AG04450 (cell line): ENCODE data around the gene SMIM41. TPM values are rescaled to one million over a fixed set of nuclear protein-coding genes. Genes with fewer than 3 reads are reported as not detected.

ENCODE experiments used
- CTCF ChIA-PET: fragments of 300-600, 350-600 bp; formaldehyde crosslinking; extraction: SDS; loops from one replicate; lab custom pipeline; 2022; ENCODE audit warnings: antibody characterized with exemption, inconsistent platforms; lab: Charles Lee
- POLR2A ChIA-PET: fragments of 350-600 bp; formaldehyde crosslinking; extraction: SDS; loops from one replicate; lab custom pipeline; 2021; ENCODE audit warnings: antibody characterized with exemption, inconsistent platforms; lab: Yijun Ruan, JAX
- DNase-seq: peaks from one replicate; pipeline ENCODE4 v3.0.0-alpha.2; 2011; ENCODE audit warnings: low read depth, low spot score
- H3K27ac ChIP-seq: one replicate; pipeline ENCODE4 v1.5.1; 2012; ENCODE audit warnings: low read depth, low read length, control low read depth
- H3K27me3 ChIP-seq: one replicate; pipeline ENCODE4 v1.6.0; 2012; ENCODE audit warnings: low read length; ENCODE audit not compliant: control insufficient read depth, insufficient read depth
- H3K4me3 ChIP-seq: 2 replicates; pipeline ENCODE4 v1.5.1; 2011; ENCODE audit warnings: mild to moderate bottlenecking, low read depth, low read length, control low read depth
- H3K9me3 ChIP-seq: 2 replicates; pipeline ENCODE4 v1.5.1; 2012; ENCODE audit warnings: low read length; ENCODE audit not compliant: control insufficient read depth, insufficient read depth
- CTCF ChIP-seq: IDR thresholded peaks from 2 replicates; pipeline ENCODE4 v1.5.1; 2011; ENCODE audit warnings: low read depth, low read length, control low read depth, inconsistent platforms
- polyA plus RNA-seq: library from polyadenylated mRNA; depleted of rRNA; stranded (reverse); fragments of >200 nt; gene quantifications from 2 replicates; pipeline ENCODE4 v1.2.3, GENCODE V29; 2011

Gene SMIM41
- polyA plus RNA-seq, 1 experiment, result not detected

GRCh38 chr12:52059582-52060497 is 19.7 kb upstream of the SMIM41 start:
- Histone ChIP-seq H3K9me3 (no peaks in the 10 kb centered on the region), H3K27me3 (no peaks in the 10 kb centered on the region), H3K27ac (no peak overlapping the region), H3K4me3 (no peak overlapping the region)
- no peak for DNase-seq
- CTCF ChIA-PET, result interaction anchor here (0.7 to 3.2 kb wide), 5 partner anchors 9 to 37 kb away, joined by 3 to 17 read pairs (median 4); no protein-coding TSS in a partner anchor
- no peak for TF ChIP-seq CTCF
- POLR2A ChIA-PET, result interaction anchor here (1.6 to 3.8 kb wide), 2 partner anchors 9 to 10 kb away, joined by 3 to 24 read pairs; partner anchors contain the start of genes ATG101 and NR4A1

GRCh38 chr12:52060498-52061177 is 18.9 kb upstream of the SMIM41 start:
- POLR2A ChIA-PET, result interaction anchor here (1.6 to 3.8 kb wide), 2 partner anchors 9 to 10 kb away, joined by 3 to 24 read pairs; partner anchors contain the start of genes ATG101 and NR4A1
- CTCF ChIA-PET, result interaction anchor here (1.5 to 31.7 kb wide), 4 partner anchors 8 to 37 kb away, joined by 4 to 624 read pairs (median 16); no protein-coding TSS in a partner anchor
- Histone ChIP-seq H3K9me3 (no peaks in the 10 kb centered on the region), H3K27ac (no peak overlapping the region), H3K27me3 (no peaks in the 10 kb centered on the region), H3K4me3 (no peak overlapping the region)
- TF ChIP-seq CTCF, result no peak
- no peak for DNase-seq

GRCh38 chr12:52061470-52062166 is 17.9 kb upstream of the SMIM41 start:
- ChIA-PET POLR2A (interaction anchor here (3.8 kb wide), 1 partner anchor 11 kb away, joined by 24 read pairs; the partner anchor contains the start of gene NR4A1), CTCF (interaction anchor here (2.0 to 31.7 kb wide), 2 partner anchors 35 to 58 kb away, joined by 5 to 624 read pairs; no protein-coding TSS in a partner anchor)
- H3K27me3 ChIP-seq, result no peaks in the 10 kb centered on the region
- no peak for TF ChIP-seq CTCF
- DNase-seq, result no peak
- H3K9me3 ChIP-seq, result no peaks in the 10 kb centered on the region
- no peak overlapping the region for H3K4me3 ChIP-seq
- no peak overlapping the region for H3K27ac ChIP-seq

- peak overlapping the region; percentile 21 for H3K27ac ChIP-seq
- no peak for TF ChIP-seq CTCF
- H3K9me3 ChIP-seq, result no peaks in the 10 kb centered on the region
- H3K27me3 ChIP-seq, result no peaks in the 10 kb centered on the region
- H3K4me3 ChIP-seq, result no peak overlapping the region
- ChIA-PET CTCF (interaction anchor here (0.5 to 31.7 kb wide), 4 partner anchors 24 to 93 kb away, joined by 3 to 624 read pairs (median 4); no protein-coding TSS in a partner anchor), POLR2A (interaction anchor here (0.8 to 3.8 kb wide), 2 partner anchors 11 to 17 kb away, joined by 3 to 24 read pairs; partner anchors contain the start of genes NR4A1 and SMIM41)
- no peak for DNase-seq
These were observed 17.1 kb upstream of the SMIM41 start for GRCh38 chr12:52062167-52063081.
